ENCODE data around the gene ZNF503. TPM values are rescaled to one million over a fixed set of nuclear protein-coding genes. Genes with fewer than 3 reads are reported as not detected.

The ZNF503 gene
- total RNA-seq, 6 experiments from 2014 or later = 9.1 to 15.9 (median 9.7) TPM

GRCh38 chr10:75435291-75435690 is 33.7 kb upstream of the ZNF503 start:
- no peak for DNase-seq
- H3K27ac Mint-ChIP-seq = no peak overlapping the region
- H3K36me3 Mint-ChIP-seq (ENCODE audit: low read depth) = no peaks in the 10 kb centered on the region
- no peaks in the 10 kb centered on the region for H3K9me3 Mint-ChIP-seq
- peaks cover 39% of the 10 kb centered on the region for H3K27me3 Mint-ChIP-seq (ENCODE audit: insufficient read depth)
- no peaks in the 10 kb centered on the region for H3K4me1 Mint-ChIP-seq (ENCODE audit: low read depth)
- no peak overlapping the region for H3K4me3 Mint-ChIP-seq
- TF ChIP-seq CTCF (IDR thresholded peaks at IDR 0.05) = no peak

GRCh38 chr10:75434291-75434690 is 32.7 kb upstream of the ZNF503 start:
- H3K4me1 Mint-ChIP-seq (ENCODE audit: low read depth) = no peaks in the 10 kb centered on the region
- no peak for TF ChIP-seq CTCF (IDR thresholded peaks at IDR 0.05)
- no peak overlapping the region for H3K27ac Mint-ChIP-seq
- peaks cover 33% of the 10 kb centered on the region for H3K27me3 Mint-ChIP-seq (ENCODE audit: insufficient read depth)
- no peaks in the 10 kb centered on the region for H3K9me3 Mint-ChIP-seq
- DNase-seq = no peak
- no peak overlapping the region for H3K4me3 Mint-ChIP-seq
- no peaks in the 10 kb centered on the region for H3K36me3 Mint-ChIP-seq (ENCODE audit: low read depth)

GRCh38 chr10:75433216-75433615 is 31.7 kb upstream of the ZNF503 start:
- TF ChIP-seq CTCF (IDR thresholded peaks at IDR 0.05) = no peak
- Mint-ChIP-seq H3K36me3 (ENCODE audit: low read depth) (no peaks in the 10 kb centered on the region), H3K4me3 (no peak overlapping the region), H3K9me3 (no peaks in the 10 kb centered on the region), H3K27me3 (ENCODE audit: insufficient read depth) (peaks cover 40% of the 10 kb centered on the region), H3K4me1 (ENCODE audit: low read depth) (peaks cover 9% of the 10 kb centered on the region), H3K27ac (no peak overlapping the region)
- no peak for DNase-seq

GRCh38 chr10:75432763-75433162 is 31.2 kb upstream of the ZNF503 start:
- Mint-ChIP-seq H3K4me3 (no peak overlapping the region), H3K9me3 (no peaks in the 10 kb centered on the region), H3K27me3 (ENCODE audit: insufficient read depth) (peaks cover 41% of the 10 kb centered on the region), H3K27ac (no peak overlapping the region), H3K4me1 (ENCODE audit: low read depth) (peaks cover 10% of the 10 kb centered on the region), H3K36me3 (ENCODE audit: low read depth) (no peaks in the 10 kb centered on the region)
- DNase-seq = no peak
- TF ChIP-seq CTCF (IDR thresholded peaks at IDR 0.05) = no peak

- H3K4me1 Mint-ChIP-seq (ENCODE audit: low read depth) = peaks cover 10% of the 10 kb centered on the region
- H3K36me3 Mint-ChIP-seq (ENCODE audit: low read depth) = no peaks in the 10 kb centered on the region
- no peak for TF ChIP-seq CTCF (IDR thresholded peaks at IDR 0.05)
- DNase-seq = no peak
- no peaks in the 10 kb centered on the region for H3K9me3 Mint-ChIP-seq
- H3K27me3 Mint-ChIP-seq (ENCODE audit: insufficient read depth) = peaks cover 40% of the 10 kb centered on the region
- no peak overlapping the region for H3K27ac Mint-ChIP-seq
- H3K4me3 Mint-ChIP-seq = no peak overlapping the region
These were observed 30.6 kb upstream of the ZNF503 start for GRCh38 chr10:75432176-75432575.
